HL-60 (cell line): ENCODE measurements around the gene ZNF598.

Experiments
- DNase-seq, 2 experiments: peaks; one replicate each; pipeline ENCODE4 v3.0.0-alpha.2; 2010 to 2020; ENCODE audit warnings: low read depth in 1 of 2, low spot score in 1 of 2
- H3K27ac ChIP-seq: fragments of 250-450 bp; sonication (Bioruptor Pico); replicated peaks from 2 replicates; pipeline ENCODE4 v1.5.1; 2020; ENCODE audit warnings: mild to moderate bottlenecking, moderate library complexity
- H3K27me3 ChIP-seq: fragments of 250-450 bp; sonication (Bioruptor Pico); 2 replicates; pipeline ENCODE4 v1.5.1; 2021; ENCODE audit warnings: mild to moderate bottlenecking, moderate library complexity; ENCODE audit not compliant: insufficient read depth, poor library complexity, severe bottlenecking
- H3K4me3 ChIP-seq: replicated peaks from 2 replicates; pipeline ENCODE4 v1.5.1; 2011; ENCODE audit warnings: mild to moderate bottlenecking, control low read depth, low read length; ENCODE audit not compliant: insufficient read depth
- CTCF ChIP-seq: IDR thresholded peaks from one replicate; pipeline ENCODE4 v1.5.1; 2011; ENCODE audit warnings: low read length, control low read depth, inconsistent platforms; ENCODE audit not compliant: insufficient read depth
- GABPA ChIP-seq: IDR thresholded peaks from 2 replicates; pipeline ENCODE4 v1.6.1; 2012; ENCODE audit warnings: low read depth
- POLR2AphosphoS5 ChIP-seq: IDR thresholded peaks from 2 replicates; pipeline ENCODE4 v1.6.1; 2012; ENCODE audit warnings: low read depth
- REST ChIP-seq: IDR thresholded peaks from 2 replicates; pipeline ENCODE4 v1.6.1; 2012; ENCODE audit warnings: low read depth; ENCODE audit not compliant: insufficient replicate concordance
- SPI1 ChIP-seq: IDR thresholded peaks from 2 replicates; pipeline ENCODE4 v1.6.1; 2012; ENCODE audit warnings: low read depth, mild to moderate bottlenecking, borderline replicate concordance

ZNF598 gene

GRCh38 chr16:2037115-2037514, 27.5 kb upstream of the ZNF598 start:
- Histone ChIP-seq H3K4me3 (no peak overlapping the region), H3K27ac (no peak overlapping the region), H3K27me3 (peaks cover 9% of the 10 kb centered on the region)
- no peak for DNase-seq
- TF ChIP-seq REST (no peak), POLR2AphosphoS5 (no peak), CTCF (no peak), GABPA (no peak), SPI1 (no peak)

GRCh38 chr16:2036200-2036966, 26.8 kb upstream of the ZNF598 start:
- no peak for DNase-seq
- Histone ChIP-seq H3K27ac (no peak overlapping the region), H3K27me3 (peaks cover 9% of the 10 kb centered on the region), H3K4me3 (no peak overlapping the region)
- TF ChIP-seq SPI1, result no peak
- TF ChIP-seq GABPA, result no peak
- TF ChIP-seq CTCF, result no peak
- no peak for TF ChIP-seq REST
- no peak for TF ChIP-seq POLR2AphosphoS5

- H3K27me3 ChIP-seq, result peaks cover 9% of the 10 kb centered on the region
- DNase-seq, result no peak
These were observed 26.0 kb upstream of the ZNF598 start for GRCh38 chr16:2035431-2036199.

More at GRCh38 chr16:2035431-2036199, 26.0 kb upstream of the ZNF598 start:
- H3K27ac ChIP-seq, result no peak overlapping the region
- no peak for TF ChIP-seq REST
- no peak for TF ChIP-seq CTCF
- no peak for TF ChIP-seq GABPA
- TF ChIP-seq SPI1, result no peak
- TF ChIP-seq POLR2AphosphoS5, result no peak
- H3K4me3 ChIP-seq, result no peak overlapping the region
